ENCODE results near the gene RPL41. TPM values are rescaled to one million over a fixed set of nuclear protein-coding genes. Genes with fewer than 3 reads are reported as not detected.
A peak's percentile ranks its signal among the peaks of the same experiment; 100 is the strongest.

Gene RPL41
- total and polyA plus RNA-seq, 11 donors = 533 to 4,466 (median 1,999) TPM

- WGBS, 4 donors = 11 to 17% (median 13%) methylated on average over 13 of the region's 13 CpGs
- TF ChIP-seq, protein P1, sequence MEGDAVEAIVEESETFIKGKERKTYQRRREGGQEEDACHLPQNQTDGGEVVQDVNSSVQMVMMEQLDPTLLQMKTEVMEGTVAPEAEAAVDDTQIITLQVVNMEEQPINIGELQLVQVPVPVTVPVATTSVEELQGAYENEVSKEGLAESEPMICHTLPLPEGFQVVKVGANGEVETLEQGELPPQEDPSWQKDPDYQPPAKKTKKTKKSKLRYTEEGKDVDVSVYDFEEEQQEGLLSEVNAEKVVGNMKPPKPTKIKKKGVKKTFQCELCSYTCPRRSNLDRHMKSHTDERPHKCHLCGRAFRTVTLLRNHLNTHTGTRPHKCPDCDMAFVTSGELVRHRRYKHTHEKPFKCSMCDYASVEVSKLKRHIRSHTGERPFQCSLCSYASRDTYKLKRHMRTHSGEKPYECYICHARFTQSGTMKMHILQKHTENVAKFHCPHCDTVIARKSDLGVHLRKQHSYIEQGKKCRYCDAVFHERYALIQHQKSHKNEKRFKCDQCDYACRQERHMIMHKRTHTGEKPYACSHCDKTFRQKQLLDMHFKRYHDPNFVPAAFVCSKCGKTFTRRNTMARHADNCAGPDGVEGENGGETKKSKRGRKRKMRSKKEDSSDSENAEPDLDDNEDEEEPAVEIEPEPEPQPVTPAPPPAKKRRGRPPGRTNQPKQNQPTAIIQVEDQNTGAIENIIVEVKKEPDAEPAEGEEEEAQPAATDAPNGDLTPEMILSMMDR (IDR thresholded peaks at IDR 0.05) = no peak
- TF ChIP-seq POLR2A (IDR thresholded peaks at IDR 0.05) = no peak
- ATAC-seq (no peak), DNase-seq (no peak)
- Histone ChIP-seq H3K4me3 (peak overlapping the region; percentile 63 to 95 (median 78)), H3K27ac (peak overlapping the region; percentile 39 to 98 (median 92)), H3K27me3 (no peaks in the 10 kb centered on the region), H3K9me3 (no peaks in the 10 kb centered on the region), H3K4me1 (peaks cover 0 to 58% (median 28%) of the 10 kb centered on the region in 12 donors), H3K36me3 (peaks cover 0 to 43% (median 19%) of the 10 kb centered on the region in 9 donors)
- intact Hi-C loops (cut with DNase I) = loop anchor here (1.0 to 10.0 kb wide), 12 partner anchors 38 to 198 kb away; partner anchors contain the start of genes SMARCC2 (in 8 of the 10), MYL6 (in 6 of the 10), NABP2 (in 4 of the 10) and RPS26 (in 2 of the 10)
These were observed 2.4 kb downstream of the RPL41 start for GRCh38 chr12:56118688-56119357.

DNA sequence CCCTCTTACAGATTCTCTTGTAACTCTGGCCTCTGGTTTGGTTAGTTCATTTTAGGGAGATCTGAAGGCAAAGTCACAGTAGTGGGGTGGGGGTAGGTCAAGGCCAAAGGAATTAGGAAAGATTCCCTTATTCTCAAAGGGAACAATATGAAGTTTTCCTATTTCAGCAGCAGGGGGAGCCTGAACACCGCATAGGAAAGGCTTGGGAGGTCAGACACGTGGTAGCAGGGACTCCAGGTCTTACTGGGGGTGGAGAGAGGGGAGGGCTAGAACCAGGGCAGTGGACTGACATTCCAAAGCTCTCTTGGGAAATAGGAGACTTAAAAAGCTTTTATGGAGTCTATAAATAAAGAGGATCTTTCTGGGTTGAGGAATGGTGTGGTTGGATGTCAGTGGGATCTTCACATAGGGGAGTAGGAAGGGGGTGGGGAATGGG, 2.9 kb downstream of the RPL41 start:
- DNase-seq = peak in 4 of 5 donors; percentile 77 to 83 (median 81)
- peaks cover 0 to 58% (median 29%) of the 10 kb centered on the region in 12 donors for H3K4me1 ChIP-seq
- no peaks in the 10 kb centered on the region for H3K9me3 ChIP-seq
- H3K36me3 ChIP-seq = peaks cover 0 to 41% (median 19%) of the 10 kb centered on the region in 9 donors
- peak overlapping the region; percentile 0 to 98 (median 90) for H3K27ac ChIP-seq
- peak; percentile 18 to 49 (median 42) for ATAC-seq
- no peaks in the 10 kb centered on the region for H3K27me3 ChIP-seq
- peak overlapping the region in 9 of 12 donors; percentile 66 to 95 (median 79) for H3K4me3 ChIP-seq
- TF ChIP-seq, protein P1 (IDR thresholded peaks at IDR 0.05) = peak; percentile 63 to 89 (median 78)
- no peak for TF ChIP-seq POLR2A (IDR thresholded peaks at IDR 0.05)
- 0 to 1% (median 0%) methylated on average over 2 of the region's 2 CpGs for WGBS, 4 donors
- intact Hi-C loops (cut with DNase I) = loop anchor here (1.0 to 10.0 kb wide), 11 partner anchors 38 to 198 kb away; partner anchors contain the start of genes SMARCC2 (in 8 of the 10), MYL6 (in 6 of the 10), NABP2 (in 3 of the 10) and RPS26 (in 2 of the 10)

DNA sequence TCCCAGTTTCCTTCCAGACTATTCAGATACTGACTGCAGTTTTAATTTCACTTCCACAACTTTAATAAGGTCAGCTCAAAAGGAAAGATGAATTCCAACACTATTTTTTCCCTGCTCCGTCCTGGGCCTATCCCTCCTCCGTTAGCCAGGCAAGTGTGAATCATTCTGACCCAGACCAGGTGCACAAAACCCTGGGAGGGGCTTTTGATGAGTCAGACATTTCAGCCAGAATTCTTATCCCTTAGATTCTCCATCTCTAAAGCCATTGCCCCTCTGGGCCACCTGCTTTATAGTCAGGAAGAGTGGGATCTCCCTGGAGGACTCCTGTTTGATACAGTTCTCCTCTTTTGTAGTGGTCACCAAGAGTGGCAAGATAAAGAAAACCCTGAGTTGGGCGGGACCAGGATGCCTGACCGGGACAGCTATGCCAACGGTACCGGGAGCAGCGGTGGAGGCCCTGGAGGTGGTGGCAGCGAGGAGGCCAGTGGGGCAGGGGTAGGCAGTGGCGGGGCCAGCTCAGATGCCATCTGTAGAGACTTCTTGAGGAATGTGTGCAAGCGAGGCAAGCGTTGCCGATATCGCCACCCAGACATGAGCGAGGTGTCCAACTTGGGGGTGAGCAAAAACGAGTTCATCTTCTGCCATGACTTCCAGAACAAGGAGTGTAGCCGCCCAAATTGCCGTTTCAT, 3.9 kb downstream of the RPL41 start:
- no peaks in the 10 kb centered on the region for H3K9me3 ChIP-seq
- no peak overlapping the region for H3K4me3 ChIP-seq
- TF ChIP-seq POLR2A (IDR thresholded peaks at IDR 0.05) = no peak
- TF ChIP-seq, protein P1 (IDR thresholded peaks at IDR 0.05) = no peak
- DNase-seq (peak in 1 of 5 donors; percentile 30), ATAC-seq (no peak)
- intact Hi-C loops (cut with DNase I) = loop anchor here in 5 of 10 donors (2.0 to 10.0 kb wide), 5 partner anchors 37 to 344 kb away; partner anchors contain the start of genes SPRYD4 (in 4 of the 5), CNPY2 (in 1 of the 5) and MYL6 (in 1 of the 5)
- peaks cover 0 to 60% (median 32%) of the 10 kb centered on the region in 12 donors for H3K4me1 ChIP-seq
- H3K27me3 ChIP-seq = no peaks in the 10 kb centered on the region
- peak overlapping the region in 11 of 12 donors; percentile 0 to 98 (median 68) for H3K27ac ChIP-seq
- H3K36me3 ChIP-seq = peaks cover 0 to 40% (median 19%) of the 10 kb centered on the region in 9 donors
- 86 to 91% (median 87%) methylated on average over 17 of the region's 17 CpGs for WGBS, 4 donors

Data from heart left ventricle (tissue), 16 donors.